NCI-H1092 treated with DMSO at 0.1 percent for 48 hours (cell line): ENCODE data around the gene THRAP3.
"Not testable (repeated sequence)": the region's sequence is repeated elsewhere in the genome, so short reads cannot be mapped to it uniquely, and the experiment has no call there.

ENCODE experiments used
- DNase-seq: peaks from one replicate; lab custom pipeline; 2025; lab: John Stamatoyannopoulos, UW

The THRAP3 gene

DNA sequence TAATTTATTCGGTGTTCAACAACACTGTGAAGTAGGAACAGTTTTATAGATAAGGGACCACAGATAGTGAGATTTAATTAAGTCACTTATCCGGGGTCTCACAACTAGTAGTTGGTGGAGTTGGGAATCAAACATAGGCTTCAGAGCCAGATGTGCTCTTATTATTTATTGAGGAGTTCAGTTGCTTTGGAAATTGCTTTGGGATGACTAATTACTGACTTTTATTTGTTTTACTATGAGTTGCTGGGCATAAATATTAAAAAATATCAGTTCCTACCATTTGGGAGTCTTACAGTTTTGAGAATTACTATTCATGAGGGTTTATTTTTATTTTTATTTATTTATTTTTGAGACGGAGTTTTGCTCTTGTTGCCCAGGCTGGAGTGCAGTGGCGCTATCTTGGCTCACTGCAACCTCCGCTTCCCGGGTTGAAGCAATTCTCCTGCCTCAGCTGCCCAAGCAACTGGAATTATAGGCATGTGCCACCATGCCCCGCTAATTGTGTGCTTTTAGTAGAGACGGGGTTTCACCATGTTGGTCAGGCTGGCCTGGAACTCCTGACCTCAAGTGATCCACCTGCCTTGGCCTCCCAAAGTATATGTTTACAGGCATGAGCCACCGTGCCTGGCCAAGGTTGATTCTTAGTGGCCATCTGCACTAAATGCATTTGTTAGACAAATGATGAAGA lies 27.7 kb downstream of the THRAP3 start:
- no peak for DNase-seq

DNA sequence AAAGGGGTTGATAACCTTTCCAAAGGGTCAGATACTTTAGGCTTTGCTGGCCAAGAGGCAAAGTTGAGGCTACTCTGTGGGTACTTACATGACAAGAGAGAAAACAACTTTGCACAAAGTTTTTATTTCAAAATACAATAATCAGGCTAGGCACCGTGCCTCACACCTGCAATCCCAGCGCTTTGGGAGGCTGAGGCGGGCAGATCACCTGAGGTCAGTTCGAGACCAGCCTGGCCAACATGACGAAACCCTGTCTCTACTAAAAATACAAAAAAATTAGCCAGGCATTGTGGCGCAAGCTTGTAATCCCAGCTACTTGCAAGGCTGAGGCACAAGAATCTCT lies 28.2 kb downstream of the THRAP3 start:
- not testable (repeated sequence) for DNase-seq

DNA sequence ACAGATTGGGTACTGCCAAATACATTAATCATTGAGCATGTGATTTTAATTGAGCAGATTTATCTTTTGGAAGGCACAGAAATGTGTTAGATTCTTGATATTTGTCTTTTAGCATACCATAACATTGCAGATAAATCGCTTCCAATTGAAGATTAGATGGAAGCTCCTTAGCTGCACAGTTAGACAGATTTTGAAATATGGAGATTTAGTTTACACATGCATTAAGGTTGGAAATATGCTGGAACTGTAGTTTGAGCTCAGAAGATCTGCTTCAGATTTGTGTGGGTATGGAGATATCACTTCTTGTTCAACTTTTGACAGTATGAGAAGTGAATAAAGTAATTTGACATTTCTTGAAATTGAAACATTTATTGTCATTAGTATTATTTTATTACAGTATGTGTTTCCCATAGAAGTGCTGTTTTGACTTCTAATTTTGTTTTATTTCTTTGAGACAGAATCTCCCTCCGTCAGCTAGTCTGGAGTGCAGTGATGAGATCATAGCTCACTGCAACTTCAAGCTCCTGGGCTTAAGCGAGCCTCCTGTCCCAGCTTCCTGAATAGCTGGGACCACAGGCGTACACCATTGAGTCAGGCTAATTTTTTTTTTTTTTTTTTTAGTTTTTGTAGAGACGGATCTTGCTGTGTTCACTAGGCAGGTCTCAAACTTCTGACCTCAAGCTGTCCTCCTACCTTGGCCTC lies 29.1 kb downstream of the THRAP3 start:
- no peak for DNase-seq

DNA sequence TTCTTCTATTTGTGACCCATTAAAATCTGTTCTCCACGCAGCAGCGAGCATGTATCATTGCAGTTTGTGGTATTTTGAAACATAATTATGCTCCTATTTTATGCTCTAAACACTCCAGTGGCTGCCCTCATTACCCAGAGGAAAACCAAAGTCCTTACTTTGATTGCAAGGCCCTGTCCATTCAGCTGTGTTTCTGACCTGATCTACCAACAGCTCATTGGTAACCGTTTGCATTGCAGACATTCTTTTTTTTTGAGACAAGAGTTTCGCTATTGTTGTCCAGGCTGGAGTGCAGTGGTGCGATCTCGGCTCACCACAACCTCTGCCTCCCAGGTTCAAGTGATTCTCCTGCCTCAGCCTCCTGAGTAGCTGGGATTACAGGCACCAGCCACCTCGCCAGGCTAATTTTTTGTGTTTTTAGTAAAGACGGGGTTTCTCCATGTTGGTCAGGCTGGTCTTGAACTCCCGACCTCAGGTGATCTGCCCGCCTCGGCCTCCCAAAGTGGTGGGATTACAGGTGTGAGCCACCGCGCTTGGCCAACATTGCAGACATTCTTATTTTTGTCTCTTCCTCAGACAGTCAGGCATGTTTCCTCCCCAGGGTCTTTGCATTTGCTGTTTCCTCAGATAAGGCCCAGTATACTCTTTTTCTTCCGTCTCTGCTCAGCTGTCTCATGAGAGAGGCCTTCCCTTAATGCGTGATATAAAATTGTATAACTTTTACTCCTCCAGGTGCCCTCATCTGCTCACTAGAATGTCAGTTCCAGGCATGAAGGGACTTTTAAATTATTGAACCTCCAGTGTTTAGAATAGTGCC lies 32.5 kb downstream of the THRAP3 start:
- no peak for DNase-seq

DNA sequence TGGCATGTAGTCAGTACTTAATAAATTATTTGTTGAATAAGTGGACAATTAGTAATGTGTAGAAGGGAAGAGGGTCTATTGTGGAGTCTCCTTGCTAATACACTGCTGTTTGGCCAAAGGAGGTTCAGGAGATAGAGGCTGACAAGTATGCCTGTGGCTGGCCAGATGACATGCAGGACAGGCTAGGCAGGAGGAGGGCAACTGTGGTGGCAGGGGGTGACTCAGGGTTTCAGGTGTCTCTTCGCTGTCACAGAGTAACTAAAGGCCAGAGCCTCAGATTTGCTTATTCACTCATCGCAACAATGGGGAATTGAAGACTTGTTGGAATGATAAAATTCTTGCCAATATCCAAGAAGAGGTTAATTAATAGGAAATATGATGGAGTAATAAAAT lies 33.1 kb downstream of the THRAP3 start:
- no peak for DNase-seq

DNA sequence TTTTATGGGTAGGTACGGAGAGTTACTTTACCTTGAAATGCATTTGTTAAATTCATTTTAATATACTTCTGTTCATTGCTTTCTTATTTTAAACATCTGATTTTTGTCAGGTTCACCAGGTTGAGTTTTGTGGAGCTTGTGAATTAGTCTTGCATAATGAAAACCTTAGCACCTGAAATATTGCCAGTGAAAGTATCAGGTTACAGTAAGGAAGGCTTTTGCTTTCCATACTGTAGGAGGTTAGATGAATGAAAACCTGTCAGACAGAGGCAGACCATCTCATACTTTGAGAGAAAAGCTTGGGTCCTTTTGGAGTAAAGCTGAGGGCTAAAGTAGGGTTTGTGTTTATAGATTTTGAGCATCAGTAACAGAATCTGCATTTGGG lies 34.7 kb downstream of the THRAP3 start:
- DNase-seq: no peak

DNA sequence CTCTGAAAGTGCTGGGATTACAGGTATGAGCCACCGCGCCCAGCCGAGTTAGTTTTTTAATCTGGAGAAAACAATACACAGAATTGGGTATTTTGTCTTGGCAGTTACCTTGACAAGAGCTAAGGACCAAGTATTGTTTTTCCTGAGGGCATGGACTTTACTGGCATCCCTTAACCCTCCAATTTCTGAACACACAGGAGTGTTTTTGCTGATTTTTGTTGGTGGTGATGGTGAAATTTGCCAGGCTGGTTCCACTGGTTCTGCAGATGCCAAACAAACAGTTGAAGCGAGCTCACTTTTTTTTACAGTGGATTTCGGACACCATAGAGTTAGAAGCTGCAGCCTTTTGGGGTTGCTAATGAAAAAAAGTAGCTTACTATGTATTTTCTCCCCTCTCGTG lies 44.7 kb downstream of the THRAP3 start:
- DNase-seq: no peak

DNA sequence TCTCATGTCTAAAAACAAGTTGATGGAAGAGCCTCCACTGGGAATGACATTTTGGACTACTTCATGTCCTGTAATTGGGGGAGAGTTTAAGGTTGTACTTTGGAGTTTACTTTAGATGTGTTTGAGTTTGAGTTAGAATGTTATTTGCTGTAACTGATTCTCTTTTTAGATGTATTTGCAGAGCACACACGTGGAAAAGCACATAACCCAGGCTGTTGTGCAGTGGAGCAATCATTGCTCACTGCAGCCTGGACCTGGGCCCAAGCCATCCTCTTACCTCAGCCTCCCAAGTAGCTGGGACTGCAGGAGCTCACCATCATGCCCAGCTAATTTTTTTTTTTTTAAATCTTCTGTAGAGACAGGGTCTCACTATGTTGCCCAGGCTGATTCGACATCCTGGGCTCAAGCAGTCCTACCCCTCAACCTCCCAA lies 45.2 kb downstream of the THRAP3 start:
- DNase-seq: no peak

DNA sequence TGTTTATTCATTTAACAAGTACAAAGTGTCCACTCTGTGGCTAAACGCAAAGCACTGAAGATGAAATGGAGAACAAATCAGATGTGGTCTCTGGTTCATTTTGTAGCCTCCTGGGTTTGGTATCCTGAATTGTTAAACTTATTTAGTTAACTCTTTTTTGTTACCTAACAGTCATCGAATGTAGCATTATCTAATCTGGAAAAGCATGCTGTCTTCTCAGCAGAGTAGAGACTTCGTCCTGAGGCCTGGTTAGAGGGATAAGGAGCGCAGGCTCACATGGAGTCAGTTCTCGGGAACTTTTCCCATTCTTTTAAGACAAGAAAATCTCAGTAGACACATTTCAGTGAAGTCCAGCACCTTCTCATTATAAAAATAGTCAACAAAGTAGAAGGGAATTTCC lies 48.8 kb downstream of the THRAP3 start:
- no peak for DNase-seq

DNA sequence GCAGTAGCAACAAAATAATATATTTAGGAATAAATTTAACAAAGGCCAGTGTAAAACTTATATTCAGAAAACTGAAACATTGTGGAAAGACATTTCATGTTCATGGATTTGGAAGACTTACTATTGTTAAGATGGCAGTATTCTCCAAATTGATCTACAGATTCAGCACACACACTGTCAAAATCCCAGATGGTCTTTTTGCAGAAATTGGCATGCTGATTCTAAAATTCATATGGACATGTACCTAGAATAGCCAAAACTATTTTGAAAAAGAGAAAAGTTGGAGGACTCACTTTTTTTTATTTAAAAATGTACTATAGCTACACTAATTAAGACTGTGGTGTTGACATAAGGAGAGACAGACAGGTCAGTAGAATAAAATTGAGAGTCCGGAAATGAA lies 50.0 kb downstream of the THRAP3 start:
- DNase-seq: no peak

DNA sequence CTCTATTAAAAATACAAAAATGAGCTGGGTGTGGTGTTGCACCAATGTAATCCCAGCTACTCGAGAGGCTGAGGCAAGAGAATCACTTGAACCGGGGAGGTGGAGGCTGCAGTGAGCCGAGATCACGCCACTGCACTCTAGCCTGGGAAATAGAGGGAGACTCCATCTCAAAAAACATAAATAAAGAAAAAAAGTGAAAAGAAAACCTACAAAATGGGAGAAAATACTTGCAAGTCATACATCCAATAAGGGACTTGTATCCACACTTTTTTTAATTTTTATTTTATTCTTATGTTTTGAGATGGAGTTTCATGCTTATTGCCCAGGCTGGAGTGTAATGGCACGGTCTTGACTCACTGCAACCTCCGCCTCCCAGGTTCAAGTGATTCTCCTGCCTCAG lies 52.4 kb downstream of the THRAP3 start:
- DNase-seq: no peak

DNA sequence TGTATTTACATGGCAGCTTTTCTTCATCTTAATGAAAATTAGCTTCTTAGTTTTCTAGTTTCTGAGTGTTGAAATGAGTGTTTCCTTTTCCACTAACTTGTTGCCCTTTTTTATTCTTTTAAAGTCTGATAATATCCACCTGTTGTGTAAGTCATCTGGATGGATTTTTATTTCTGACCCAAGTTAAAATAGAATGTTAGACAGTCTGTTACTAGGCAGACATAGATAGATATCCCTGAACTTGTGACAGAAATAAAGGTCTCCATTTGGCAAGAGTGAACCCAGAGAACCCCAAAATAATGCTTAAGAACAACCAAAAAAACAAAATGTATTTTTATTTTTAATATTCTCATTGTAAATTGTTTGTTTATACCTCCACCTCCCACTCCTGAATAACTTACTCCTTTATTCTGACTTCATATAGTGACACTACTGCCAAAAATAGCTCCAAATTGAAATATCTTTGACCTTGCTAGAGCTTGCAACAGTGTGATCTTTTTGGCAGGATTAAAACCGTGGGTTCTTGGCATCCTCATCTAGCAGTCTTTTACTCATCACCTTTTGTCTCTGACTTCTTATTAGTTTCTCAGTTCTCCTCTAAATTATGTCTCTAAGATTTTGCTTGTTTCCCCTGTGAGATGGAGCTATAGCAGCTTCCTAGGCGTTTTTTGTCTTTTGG lies 55.0 kb downstream of the THRAP3 start:
- DNase-seq: no peak

DNA sequence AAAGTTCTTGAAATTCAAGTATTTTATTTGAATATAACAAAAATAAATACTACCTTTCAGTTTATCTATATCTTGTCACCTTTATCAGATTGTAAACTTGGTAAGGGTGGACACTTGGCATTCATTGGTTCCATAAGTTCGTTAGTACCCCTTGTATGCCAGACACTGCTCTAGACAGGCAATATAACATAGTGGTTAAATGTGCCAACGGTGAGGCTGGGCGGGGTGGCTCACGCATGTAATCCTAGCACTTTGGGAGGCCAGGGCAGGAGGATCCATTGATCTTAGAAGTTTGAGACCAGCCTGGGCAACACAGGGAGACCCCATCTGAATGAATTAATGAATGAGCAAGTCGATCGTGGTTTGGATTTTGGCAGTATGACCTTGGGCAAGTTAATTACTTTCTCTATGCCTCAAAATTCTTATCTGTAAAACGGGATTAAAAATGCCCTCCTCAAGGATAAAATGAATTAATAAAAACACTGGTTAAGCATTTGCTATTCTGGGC lies 55.6 kb downstream of the THRAP3 start:
- no peak for DNase-seq

DNA sequence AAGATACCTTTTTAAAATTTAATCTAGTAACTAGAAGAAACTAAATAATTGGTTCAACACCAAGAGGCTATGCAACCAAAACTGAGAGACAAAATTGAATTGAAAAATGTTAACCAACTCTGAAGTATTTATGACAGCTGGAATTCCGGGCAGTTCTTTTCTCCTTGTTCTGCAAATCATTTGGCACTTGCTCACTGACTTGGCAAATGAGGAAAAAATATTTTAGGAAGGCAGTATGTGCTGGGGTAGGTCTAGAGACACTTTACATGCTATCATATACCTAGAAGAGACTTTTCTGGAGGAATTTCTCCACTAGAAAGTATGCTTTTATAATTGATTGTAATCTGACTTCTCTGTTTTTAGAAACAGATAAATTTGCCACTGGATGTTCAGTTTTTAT lies 59.8 kb downstream of the THRAP3 start:
- no peak for DNase-seq

DNA sequence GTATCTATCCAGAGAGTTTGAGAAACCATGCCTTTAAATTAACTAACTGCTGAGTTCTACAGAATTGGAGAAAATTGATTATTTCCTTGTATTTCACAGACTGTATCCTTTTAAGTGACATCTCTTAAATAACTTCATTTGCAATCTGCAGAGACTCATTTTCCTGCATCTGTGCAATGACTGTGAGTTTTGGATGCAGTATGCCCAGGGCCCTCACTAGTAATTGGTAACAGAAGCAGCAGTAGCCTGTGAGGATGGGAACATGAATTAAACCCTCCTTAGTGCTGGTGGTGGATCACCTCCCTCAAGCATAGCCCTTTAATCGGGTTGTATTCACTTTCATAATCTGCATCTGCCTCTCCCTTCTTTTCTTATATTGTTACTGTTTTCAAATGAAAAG lies 60.3 kb downstream of the THRAP3 start:
- DNase-seq: no peak

DNA sequence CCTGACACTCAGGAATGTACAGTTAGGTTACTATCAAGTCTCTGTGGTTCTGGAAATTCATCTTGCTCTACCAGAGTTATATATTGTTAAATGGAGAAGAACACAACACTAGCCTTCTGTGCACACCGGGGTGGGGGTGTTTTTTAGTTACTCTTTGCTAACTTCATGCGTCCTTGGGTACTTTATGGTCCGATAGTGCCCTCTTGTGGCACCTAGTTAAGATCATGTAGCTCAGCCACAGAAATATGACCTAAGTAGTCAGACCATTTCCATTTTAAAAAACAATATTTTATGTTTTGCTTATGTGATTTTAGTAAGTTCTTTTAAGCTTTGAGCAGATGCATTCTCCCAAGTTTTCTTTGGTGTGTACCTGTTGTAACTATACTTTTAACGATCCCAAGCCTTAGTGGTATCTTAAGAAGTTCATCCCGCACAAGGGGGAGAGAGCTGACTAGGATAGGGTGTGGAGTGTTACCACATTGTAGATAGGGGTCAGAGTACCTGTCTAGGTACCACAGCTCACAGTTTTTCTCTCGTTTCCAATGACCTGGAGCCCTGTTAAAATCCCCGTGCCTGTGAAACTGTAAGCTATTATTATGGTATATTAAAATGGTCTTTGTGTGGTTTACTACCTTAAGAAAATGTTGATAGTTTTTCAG lies 61.3 kb downstream of the THRAP3 start:
- peak; percentile 76 for DNase-seq

DNA sequence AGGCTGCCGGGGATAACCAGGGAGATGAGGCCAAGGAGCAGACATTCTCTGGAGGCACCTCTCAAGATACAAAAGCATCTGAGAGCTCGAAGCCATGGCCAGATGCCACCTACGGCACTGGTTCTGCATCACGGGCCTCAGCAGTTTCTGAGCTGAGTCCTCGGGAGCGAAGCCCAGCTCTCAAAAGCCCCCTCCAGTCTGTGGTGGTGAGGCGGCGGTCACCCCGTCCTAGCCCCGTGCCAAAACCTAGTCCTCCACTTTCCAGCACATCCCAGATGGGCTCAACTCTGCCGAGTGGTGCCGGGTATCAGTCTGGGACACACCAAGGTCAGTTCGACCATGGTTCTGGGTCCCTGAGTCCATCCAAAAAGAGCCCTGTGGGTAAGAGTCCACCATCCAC lies 62.6 kb downstream of the THRAP3 start:
- DNase-seq: no peak

DNA sequence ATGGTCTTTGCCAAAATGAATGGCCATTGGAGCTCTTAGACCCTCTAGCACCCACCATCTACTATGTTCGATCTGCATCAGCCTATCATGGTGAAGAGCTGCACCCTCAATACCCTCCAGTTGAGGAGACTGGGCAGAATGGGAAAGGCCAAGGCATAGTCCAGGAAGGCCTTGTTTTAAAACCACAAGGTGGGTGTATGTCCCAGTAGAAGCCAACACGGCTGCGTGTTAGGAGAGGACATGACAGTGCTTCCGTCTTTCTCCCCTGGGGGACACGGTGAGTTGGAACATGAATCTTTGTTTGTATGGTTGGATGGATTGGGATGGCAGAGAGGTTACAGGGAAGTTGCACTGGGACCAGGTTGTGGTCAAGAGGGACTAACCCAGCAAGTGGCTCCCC lies 63.4 kb downstream of the THRAP3 start:
- DNase-seq: no peak

DNA sequence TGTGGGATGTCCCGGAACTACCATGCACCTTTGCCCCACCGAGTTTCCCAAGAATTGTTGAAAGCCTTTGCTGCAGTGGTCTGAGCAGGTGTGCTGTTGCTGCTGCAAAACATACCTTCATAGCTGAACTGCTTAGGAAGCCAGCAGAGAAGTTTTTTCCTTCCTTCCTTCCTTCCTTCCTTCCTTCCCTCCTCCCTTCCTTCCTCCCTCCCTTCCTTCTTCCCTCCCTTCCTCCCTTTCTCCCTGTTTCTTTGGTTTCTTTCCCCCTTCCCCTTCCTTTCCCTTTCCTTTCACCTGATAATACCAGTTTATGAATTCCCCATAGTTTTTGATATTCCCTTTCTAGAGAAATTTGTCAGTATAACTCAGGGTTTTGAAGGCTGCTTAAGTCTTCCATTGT lies 71.1 kb downstream of the THRAP3 start:
- no peak for DNase-seq

DNA sequence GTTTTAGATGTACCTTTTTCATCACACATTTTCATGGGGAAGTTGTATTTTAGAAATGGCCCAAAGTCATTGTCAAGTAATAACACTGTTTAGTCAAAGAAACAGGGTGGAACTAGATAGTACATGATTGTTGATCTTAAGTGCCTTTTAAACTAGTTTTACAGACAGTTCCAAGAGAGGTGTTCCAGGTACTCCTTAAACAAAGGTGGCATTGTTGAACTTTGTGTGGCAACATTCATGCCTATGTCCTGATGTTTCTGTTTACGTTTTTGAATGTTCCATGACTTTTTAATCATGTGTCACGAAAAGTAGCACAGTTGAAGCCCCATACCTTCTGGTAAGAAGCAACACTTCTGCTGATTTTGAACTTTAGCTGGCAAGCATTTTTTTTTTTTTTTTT lies 72.8 kb downstream of the THRAP3 start:
- DNase-seq: no peak

DNA sequence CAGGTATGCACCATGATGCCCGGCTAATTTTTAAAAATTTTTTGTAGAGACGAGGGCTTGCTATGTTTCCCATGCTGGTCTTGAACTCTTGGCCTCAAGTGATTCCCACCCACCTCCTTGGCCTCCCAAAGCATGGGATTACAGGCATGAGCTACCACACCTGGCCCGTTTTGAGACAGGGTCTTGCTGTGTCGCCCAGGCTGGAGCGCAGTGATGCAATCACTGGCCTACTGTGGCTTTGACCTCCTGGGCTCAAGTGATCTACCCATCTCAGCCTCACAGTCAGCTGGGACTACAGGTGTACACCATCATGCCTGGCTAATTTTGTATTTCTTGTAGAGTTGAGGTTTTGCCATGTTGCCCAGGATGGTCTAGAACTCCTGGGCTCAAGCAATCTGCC lies 74.4 kb downstream of the THRAP3 start:
- DNase-seq: no peak

DNA sequence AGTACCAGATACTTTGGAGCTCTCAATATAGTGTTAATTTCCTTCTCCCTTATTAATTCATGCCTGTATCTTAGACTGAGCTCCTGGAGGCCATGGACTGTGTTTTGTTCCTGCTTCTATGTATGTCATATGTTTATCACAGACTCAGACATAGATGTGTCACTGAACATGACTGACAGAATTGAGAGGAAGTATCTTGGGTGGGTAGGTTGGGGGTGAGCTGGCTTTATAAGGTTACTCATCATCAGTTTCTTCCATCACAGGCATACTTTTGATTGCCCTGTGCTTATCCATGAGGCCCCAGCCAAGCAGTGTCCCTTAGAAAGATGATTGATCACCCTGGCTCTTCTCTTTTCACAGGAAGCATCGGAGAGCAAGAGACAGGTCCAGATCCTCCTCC lies 76.3 kb downstream of the THRAP3 start:
- DNase-seq: no peak
